ENCODE data around the gene DAGLB.

DNA sequence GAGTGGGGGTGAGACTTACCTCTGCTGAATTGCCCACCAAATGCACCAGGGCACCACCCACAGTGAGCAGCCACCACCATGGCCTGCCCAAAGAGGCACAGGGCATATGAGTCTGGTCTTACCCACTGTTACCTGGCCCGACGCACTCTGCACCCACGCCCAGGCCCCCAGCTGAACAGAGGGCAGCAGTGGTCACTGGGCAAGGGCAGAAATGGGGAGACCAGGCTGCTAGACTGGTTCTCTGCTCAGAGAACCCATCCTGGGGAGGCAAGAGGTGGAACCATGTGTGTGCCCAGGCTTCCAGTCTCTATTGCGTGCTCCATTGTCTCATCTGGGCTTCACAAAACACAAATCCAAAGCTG is 39.4 kb upstream of the DAGLB start:
- TF ChIP-seq CTCF (IDR thresholded peaks at IDR 0.05; ENCODE audit: borderline replicate concordance, extremely low read depth, low read length, poor library complexity, severe bottlenecking) (no peak), EZH2 (IDR thresholded peaks at IDR 0.05; ENCODE audit: borderline replicate concordance, low read depth, low read length, severe bottlenecking) (no peak)

All from DND-41 (cell line).